IMR-90 (cell line): ENCODE data around the gene WDR74. TPM values are rescaled to one million over a fixed set of nuclear protein-coding genes. Genes with fewer than 3 reads are reported as not detected.
"Not testable (repeated sequence)": the region's sequence is repeated elsewhere in the genome, so short reads cannot be mapped to it uniquely, and the experiment has no call there.

Source experiments
- ATAC-seq: fragments of 200-7000 bp; cut with Tn5 transposase; 2 replicates; pipeline ENCODE4 v1.9.1; 2020; ENCODE audit warnings: low read depth, mild to moderate bottlenecking, moderate library complexity
- BruUV-seq: library from RNA; stranded (reverse); fragments of 400-500 nt; replicated peaks from 2 replicates; lab custom pipeline; 2021; lab: Mats Ljungman, UMichigan
- CTCF ChIA-PET: fragments of 300-600 bp; formaldehyde crosslinking; extraction: SDS; loops from one replicate; lab custom pipeline; 2021; ENCODE audit warnings: antibody characterized with exemption; lab: Yijun Ruan, JAX
- POLR2A ChIA-PET: fragments of 300-600 bp; sonication (Branson Sonifier 250); formaldehyde crosslinking; loops from one replicate; lab custom pipeline; 2022; ENCODE audit warnings: antibody characterized with exemption; ENCODE audit not compliant: unreplicated experiment; lab: Charles Lee
- DNase-seq: peaks from one replicate; pipeline ENCODE4 v3.0.0; 2013
- H2AFZ ChIP-seq: replicated peaks from 2 replicates; pipeline ENCODE3; 2013; ENCODE audit warnings: low read length, mild to moderate bottlenecking; ENCODE audit not compliant: poor library complexity
- H2AK5ac ChIP-seq: 2 replicates; pipeline ENCODE4 v1.6.1; 2013; ENCODE audit warnings: low read depth, low read length, inconsistent platforms
- H2AK9ac ChIP-seq: replicated peaks from 2 replicates; pipeline ENCODE3; 2013; ENCODE audit warnings: mild to moderate bottlenecking, low read depth, low read length, moderate library complexity; ENCODE audit not compliant: poor library complexity
- H2BK120ac ChIP-seq: 2 replicates; pipeline ENCODE4 v1.6.1; 2013; ENCODE audit warnings: low read depth, low read length, inconsistent platforms
- H2BK15ac ChIP-seq: 3 replicates; pipeline ENCODE4 v1.6.1; 2013; ENCODE audit warnings: low read depth, low read length, inconsistent platforms
- H2BK20ac ChIP-seq: 2 replicates; pipeline ENCODE4 v1.6.1; 2013; ENCODE audit warnings: low read depth, mild to moderate bottlenecking, inconsistent platforms, low read length, moderate library complexity
- H2BK5ac ChIP-seq: 2 replicates; pipeline ENCODE4 v1.6.1; 2013; ENCODE audit warnings: mild to moderate bottlenecking, low read depth, low read length, inconsistent platforms; ENCODE audit not compliant: poor library complexity, severe bottlenecking
- H3K14ac ChIP-seq: replicated peaks from 2 replicates; pipeline ENCODE4 v1.6.1; 2013; ENCODE audit warnings: low read depth, low read length, inconsistent platforms
- H3K18ac ChIP-seq: 2 replicates; pipeline ENCODE4 v1.6.1; 2013; ENCODE audit warnings: low read depth, low read length, control low read depth
- H3K23ac ChIP-seq: 2 replicates; pipeline ENCODE4 v1.6.1; 2013; ENCODE audit warnings: low read depth, low read length, inconsistent platforms
- H3K27ac ChIP-seq: 2 replicates; pipeline ENCODE4 v1.5.1; 2013; ENCODE audit warnings: mild to moderate bottlenecking, control low read depth, low read length; ENCODE audit not compliant: insufficient read depth
- H3K27me3 ChIP-seq: 2 replicates; pipeline ENCODE4 v1.6.1; 2013; ENCODE audit warnings: low read length; ENCODE audit not compliant: control insufficient read depth, insufficient read depth
- H3K36me3 ChIP-seq: 2 replicates; pipeline ENCODE4 v1.6.1; 2013; ENCODE audit warnings: low read length, mixed read lengths; ENCODE audit not compliant: control insufficient read depth, insufficient read depth
- H3K4ac ChIP-seq: 2 replicates; pipeline ENCODE4 v1.6.1; 2013; ENCODE audit warnings: low read depth, low read length, inconsistent platforms
- H3K4me1 ChIP-seq: 2 replicates; pipeline ENCODE4 v1.6.1; 2013; ENCODE audit warnings: low read length, mixed read lengths; ENCODE audit not compliant: control insufficient read depth, insufficient read depth
- H3K4me2 ChIP-seq: 2 replicates; pipeline ENCODE4 v1.6.1; 2013; ENCODE audit warnings: low read depth, mild to moderate bottlenecking, control low read depth, low read length, moderate library complexity
- H3K4me3 ChIP-seq: 2 replicates; pipeline ENCODE4 v1.5.1; 2013; ENCODE audit warnings: low read depth, mild to moderate bottlenecking, control low read depth, low read length, moderate library complexity; ENCODE audit not compliant: insufficient read depth
- H3K56ac ChIP-seq: 2 replicates; pipeline ENCODE4 v1.6.1; 2013; ENCODE audit warnings: low read length, inconsistent platforms; ENCODE audit not compliant: insufficient read depth; ENCODE audit errors: extremely low read depth
- H3K79me1 ChIP-seq, 2 experiments: 2 replicates each; pipeline ENCODE4 v1.6.1; 2013; ENCODE audit warnings: low read length in 2 of 2, inconsistent platforms in 1 of 2, low read depth in 1 of 2
- H3K9ac ChIP-seq: 2 replicates; pipeline ENCODE4 v1.6.1; 2013; ENCODE audit warnings: low read depth, low read length, control low read depth
- H3K9me1 ChIP-seq: 2 replicates; pipeline ENCODE4 v1.6.1; 2013; ENCODE audit warnings: low read length, inconsistent platforms; ENCODE audit not compliant: insufficient read depth
- H3K9me3 ChIP-seq: 2 replicates; pipeline ENCODE4 v1.6.1; 2013; ENCODE audit warnings: low read length; ENCODE audit not compliant: control insufficient read depth, insufficient read depth
- H4K20me1 ChIP-seq: 2 replicates; pipeline ENCODE4 v1.6.1; 2013; ENCODE audit warnings: low read length, inconsistent platforms; ENCODE audit not compliant: insufficient read depth
- H4K5ac ChIP-seq: 2 replicates; pipeline ENCODE4 v1.6.1; 2013; ENCODE audit warnings: mild to moderate bottlenecking, low read depth, low read length, control low read depth
- H4K8ac ChIP-seq, 2 experiments: 2 replicates each; pipeline ENCODE4 v1.6.1; 2013; ENCODE audit warnings: low read depth in 2 of 2, low read length in 2 of 2, control low read depth in 1 of 2, inconsistent platforms in 1 of 2
- H4K91ac ChIP-seq: 2 replicates; pipeline ENCODE4 v1.6.1; 2013; ENCODE audit warnings: low read depth, low read length, inconsistent platforms; ENCODE audit not compliant: insufficient read depth
- CEBPB ChIP-seq: IDR thresholded peaks from 2 replicates; pipeline ENCODE4 v1.6.1; 2012; ENCODE audit warnings: low read depth, low read length, improper control_type of control experiment
- NFE2L2 ChIP-seq: fragments of 150-350 bp; IDR thresholded peaks from 2 replicates; pipeline ENCODE4 v1.6.1; 2016; ENCODE audit warnings: low read depth, mild to moderate bottlenecking, low read length
- WGBS, 2 experiments: methylation state at CpG; one replicate each; pipeline versions ENCODE4 v1.1.5 to v1.1.7; 2013; ENCODE audit warnings: missing lambda C conversion rate in 2 of 2; ENCODE audit not compliant: insufficient read length in 1 of 2; ENCODE audit errors: extremely low coverage in 2 of 2; 5-methylcytosine and 5-hydroxymethylcytosine counted together
- dilution Hi-C: fragments of 300-500 bp; cut with HindIII; formaldehyde crosslinking; loops from one replicate; pipeline ENCODE4 v1.14.3; 2018; ENCODE audit warnings: low sequenced_read_pairs; ENCODE audit not compliant: unreplicated experiment
- in situ Hi-C: fragments of 300-500 bp; cut with MboI; formaldehyde crosslinking; loops from 3 replicates; pipeline ENCODE4 v1.14.3; 2019; ENCODE audit warnings: low sequenced_read_pairs, inconsistent platforms, mixed read lengths
- intact Hi-C: fragments of 100-400 bp; cut with micrococcal nuclease; formaldehyde crosslinking; loops from 2 replicates; pipeline ENCODE4 v1.10.0; 2022
- polyA plus RNA-seq, 3 experiments: library from polyadenylated mRNA; depleted of rRNA; stranded (reverse); fragments of >200 nt; gene quantifications; 2 replicates each; pipeline ENCODE4 v1.2.3, GENCODE V29; 2012; ENCODE audit warnings: low replicate concordance in 1 of 3
- total RNA-seq: library from RNA; depleted of rRNA; stranded (reverse); fragments of >200 nt; gene quantifications from 2 replicates; pipeline ENCODE4 v1.2.3, GENCODE V29; 2012

WDR74 gene
- total and polyA plus RNA-seq, 2 of the 4 experiments (the other 2 are of a cell fraction), result 38.4 to 44.3 TPM

GRCh38 chr11:62843466-62843865 is 4.1 kb upstream of the WDR74 start:
- Histone ChIP-seq H3K4me2 (no peak overlapping the region), H3K9ac (no peak overlapping the region), H3K36me3 (no peaks in the 10 kb centered on the region), H2BK20ac (no peak overlapping the region), H3K4me1 (peaks cover 8% of the 10 kb centered on the region), H4K20me1 (no peaks in the 10 kb centered on the region; the same call in none of the 2 replicates), H3K4ac (no peak overlapping the region), H3K27ac (no peak overlapping the region), H3K27me3 (no peaks in the 10 kb centered on the region), H2AK9ac (no peak overlapping the region), H3K23ac (no peak overlapping the region), H2AFZ (peak overlapping the region; percentile 1), H2AK5ac (no peak overlapping the region), H3K56ac (no peak overlapping the region), H3K9me1 (no peaks in the 10 kb centered on the region), H2BK120ac (no peak overlapping the region), H4K5ac (no peak overlapping the region), H2BK5ac (no peak overlapping the region), H4K8ac (peak overlapping the region in 1 of 2 experiments; percentile 66; a peak in 2 of 4 replicates), H3K18ac (no peak overlapping the region), H3K4me3 (no peak overlapping the region), H3K79me1 (peaks cover 0 to 7% of the 10 kb centered on the region in 2 experiments; a peak in 1 of 4 replicates), H3K9me3 (no peaks in the 10 kb centered on the region), H3K14ac (no peak overlapping the region), H2BK15ac (no peak overlapping the region), H4K91ac (no peak overlapping the region)
- dilution Hi-C loops (no loop called here), intact Hi-C loops (no loop called here), in situ Hi-C loops (no loop called here)
- peak; percentile 46 for DNase-seq
- no TSS peak for BruUV-seq
- 86% methylated on average over 2 of the region's 3 CpGs; no CpG with 5 or more reads in 1 of the 2 experiments for WGBS, 2 experiments
- ATAC-seq, result no peak
- CTCF ChIA-PET, result interaction anchor here (1.1 kb wide), 1 partner anchor 57 kb away, joined by 4 read pairs; no protein-coding TSS in a partner anchor
- TF ChIP-seq NFE2L2 (no peak), CEBPB (peak; percentile 47; the same call in 1 of the 2 replicates)
- POLR2A ChIA-PET, result interaction anchor here (0.8 kb wide), 1 partner anchor 53 kb away, joined by 3 read pairs; no protein-coding TSS in a partner anchor

DNA sequence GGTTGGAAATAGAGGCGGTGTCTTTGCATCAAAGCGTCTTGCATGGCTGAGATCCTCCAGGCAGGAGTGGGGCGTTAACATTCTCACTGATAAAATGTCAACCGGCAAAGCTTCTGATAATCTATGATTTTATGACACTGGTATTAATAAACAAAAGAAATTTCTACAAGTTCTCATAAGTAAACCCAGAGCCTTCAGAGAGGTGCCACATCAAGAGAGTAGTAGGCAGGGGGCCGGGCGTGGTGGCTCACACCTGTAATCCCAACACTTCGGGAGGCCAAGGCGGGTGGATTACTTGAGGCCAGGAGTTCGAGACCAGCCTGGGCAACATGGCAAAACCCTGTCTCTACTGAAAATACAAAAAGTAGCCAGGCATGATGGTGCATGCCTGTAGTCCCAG is 3.5 kb upstream of the WDR74 start:
- Histone ChIP-seq H2BK15ac (0 out of 3 replicates have a peak overlapping the region, but pooled peaks have one; percentile 93), H3K4me2 (0 out of 2 replicates have a peak overlapping the region, but pooled peaks have one; percentile 81), H2BK5ac (peak overlapping the region; percentile 98), H4K8ac (peak overlapping the region; percentile 98 to 99), H3K9ac (peak overlapping the region; percentile 86), H3K14ac (0 out of 2 replicates have a peak overlapping the region, but pooled peaks have one; percentile 92), H4K5ac (peak overlapping the region; percentile 97), H3K18ac (peak overlapping the region; percentile 87), H3K4ac (peak overlapping the region; percentile 91; the same call in 1 of the 2 replicates), H3K23ac (peak overlapping the region; percentile 92; the same call in 1 of the 2 replicates), H3K27ac (peak overlapping the region; percentile 97), H3K79me1 (peaks cover under 1 to 11% of the 10 kb centered on the region in 2 experiments; a peak in 1 of 4 replicates), H4K91ac (0 out of 2 replicates have a peak overlapping the region, but pooled peaks have one; percentile 94)
- CTCF ChIA-PET, result interaction anchor here (0.7 to 1.1 kb wide), 2 partner anchors 12 to 56 kb away, joined by 3 to 4 read pairs; no protein-coding TSS in a partner anchor
- H2BK20ac ChIP-seq, H4K20me1 ChIP-seq, in situ Hi-C loops, intact Hi-C loops, dilution Hi-C loops, DNase-seq, H3K36me3 ChIP-seq, H2BK120ac ChIP-seq, H3K27me3 ChIP-seq, H3K4me1 ChIP-seq, H3K56ac ChIP-seq, ATAC-seq, H2AK5ac ChIP-seq, BruUV-seq, H2AK9ac ChIP-seq, H3K9me3 ChIP-seq, H3K9me1 ChIP-seq, H3K4me3 ChIP-seq, H2AFZ ChIP-seq: not testable (repeated sequence)
- no CpG with 5 or more reads among the region's 9 CpGs for WGBS, 2 experiments
- POLR2A ChIA-PET, result interaction anchor here (0.6 to 0.8 kb wide), 3 partner anchors 53 to 143 kb away, joined by 3 to 4 read pairs (median 3); no protein-coding TSS in a partner anchor
